GM12801 (cell line): Measurements from ENCODE around the gene RAD51B.

ENCODE experiments used
- TF ChIP-seq, protein P1 (sequence below): IDR thresholded peaks from one replicate; pipeline ENCODE4 v1.5.1; 2011; ENCODE audit warnings: control low read depth; ENCODE audit not compliant: insufficient read length; ENCODE audit errors: extremely low read depth

RAD51B gene

DNA sequence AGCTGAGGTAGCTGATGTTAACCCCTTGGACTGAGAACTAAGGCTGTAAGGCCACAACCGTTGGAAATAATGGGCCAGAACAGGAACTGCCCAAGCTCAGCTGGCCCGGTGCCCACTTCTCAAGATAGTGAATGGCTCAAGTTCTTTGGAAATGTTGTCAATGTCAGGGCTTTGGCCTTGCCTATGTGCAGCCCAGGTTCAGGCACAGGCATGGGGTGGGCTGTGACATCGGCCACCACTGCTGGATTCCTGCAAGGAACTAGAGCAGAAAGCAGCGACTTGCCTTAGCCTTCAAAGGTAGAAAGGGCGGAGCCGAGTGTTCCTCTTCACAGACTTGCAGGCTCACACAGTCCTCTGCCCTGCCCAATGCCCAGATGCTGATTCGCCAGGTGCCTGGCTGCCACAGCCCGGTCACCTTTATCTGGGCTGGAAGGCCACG is 682.1 kb downstream of the RAD51B start:
- TF ChIP-seq, protein P1, sequence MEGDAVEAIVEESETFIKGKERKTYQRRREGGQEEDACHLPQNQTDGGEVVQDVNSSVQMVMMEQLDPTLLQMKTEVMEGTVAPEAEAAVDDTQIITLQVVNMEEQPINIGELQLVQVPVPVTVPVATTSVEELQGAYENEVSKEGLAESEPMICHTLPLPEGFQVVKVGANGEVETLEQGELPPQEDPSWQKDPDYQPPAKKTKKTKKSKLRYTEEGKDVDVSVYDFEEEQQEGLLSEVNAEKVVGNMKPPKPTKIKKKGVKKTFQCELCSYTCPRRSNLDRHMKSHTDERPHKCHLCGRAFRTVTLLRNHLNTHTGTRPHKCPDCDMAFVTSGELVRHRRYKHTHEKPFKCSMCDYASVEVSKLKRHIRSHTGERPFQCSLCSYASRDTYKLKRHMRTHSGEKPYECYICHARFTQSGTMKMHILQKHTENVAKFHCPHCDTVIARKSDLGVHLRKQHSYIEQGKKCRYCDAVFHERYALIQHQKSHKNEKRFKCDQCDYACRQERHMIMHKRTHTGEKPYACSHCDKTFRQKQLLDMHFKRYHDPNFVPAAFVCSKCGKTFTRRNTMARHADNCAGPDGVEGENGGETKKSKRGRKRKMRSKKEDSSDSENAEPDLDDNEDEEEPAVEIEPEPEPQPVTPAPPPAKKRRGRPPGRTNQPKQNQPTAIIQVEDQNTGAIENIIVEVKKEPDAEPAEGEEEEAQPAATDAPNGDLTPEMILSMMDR = no peak

DNA sequence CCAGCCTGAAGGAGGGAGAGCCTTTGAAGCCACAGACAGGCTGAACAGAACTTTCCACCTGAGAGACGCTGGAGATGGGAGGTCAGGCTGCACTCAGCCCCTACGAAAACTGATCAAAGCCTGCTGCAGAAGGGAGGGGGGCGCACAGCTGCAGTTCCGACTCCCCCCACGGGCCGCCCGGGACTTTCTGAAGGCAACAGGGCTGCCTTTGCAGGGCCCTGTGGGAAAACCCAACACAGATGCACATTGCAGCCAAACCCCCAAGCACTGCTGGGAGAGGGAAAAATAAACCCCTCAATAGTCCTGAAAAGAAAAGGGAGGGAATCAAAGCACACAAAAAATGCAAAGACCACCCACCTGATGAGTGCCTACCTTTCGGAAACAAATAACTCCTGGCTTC is 682.7 kb downstream of the RAD51B start:
- TF ChIP-seq, protein P1 = no peak

DNA sequence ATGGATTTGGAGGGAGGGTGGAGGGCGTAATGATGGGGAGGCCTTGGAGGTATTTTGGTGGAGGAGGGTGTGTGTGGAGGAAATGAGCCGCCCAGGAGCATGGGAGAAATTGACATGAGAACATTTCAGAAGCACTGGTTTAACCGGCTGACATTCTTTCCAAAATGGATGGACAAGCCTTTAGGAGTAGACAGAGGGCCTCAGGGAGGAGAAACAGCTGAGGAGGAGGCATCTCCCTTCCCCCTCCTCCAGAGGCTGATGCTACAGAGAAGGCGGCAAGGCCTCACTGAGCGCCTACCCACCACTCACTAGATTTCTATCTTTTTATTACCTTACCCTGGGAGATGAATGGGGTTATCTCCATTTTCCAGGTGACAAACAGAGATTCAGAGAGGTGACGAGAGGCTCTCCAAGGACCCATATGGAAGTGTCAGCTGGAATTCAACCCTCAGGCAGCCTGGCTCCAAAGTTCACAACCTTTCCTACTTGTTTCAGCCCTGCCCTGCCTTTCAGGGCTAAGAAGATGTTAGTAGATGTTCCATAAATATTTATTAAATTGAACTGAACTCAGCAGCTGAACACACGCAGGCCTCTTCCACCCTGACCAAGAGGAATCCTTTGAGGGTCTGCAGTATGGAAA is 683.7 kb downstream of the RAD51B start:
- TF ChIP-seq, protein P1 = no peak

DNA sequence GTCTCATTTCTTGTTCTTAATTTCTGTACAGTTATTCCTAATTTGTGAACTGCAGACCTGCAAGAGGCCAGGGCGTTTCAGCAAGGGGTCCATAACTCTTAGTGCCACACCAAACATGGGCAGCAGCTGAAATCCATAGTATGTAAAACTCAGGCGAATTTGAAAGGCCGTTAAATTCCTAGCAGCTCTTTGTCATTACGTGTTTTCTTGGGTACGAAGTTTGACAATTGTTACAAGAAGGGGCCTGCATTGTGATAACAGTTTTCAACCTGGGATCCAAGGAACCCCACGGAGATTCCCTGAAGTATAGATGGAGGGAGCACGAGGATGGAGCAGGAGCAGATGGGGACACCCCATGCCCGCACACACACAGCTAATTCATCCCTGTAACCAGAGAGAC is 685.3 kb downstream of the RAD51B start:
- TF ChIP-seq, protein P1 = no peak

DNA sequence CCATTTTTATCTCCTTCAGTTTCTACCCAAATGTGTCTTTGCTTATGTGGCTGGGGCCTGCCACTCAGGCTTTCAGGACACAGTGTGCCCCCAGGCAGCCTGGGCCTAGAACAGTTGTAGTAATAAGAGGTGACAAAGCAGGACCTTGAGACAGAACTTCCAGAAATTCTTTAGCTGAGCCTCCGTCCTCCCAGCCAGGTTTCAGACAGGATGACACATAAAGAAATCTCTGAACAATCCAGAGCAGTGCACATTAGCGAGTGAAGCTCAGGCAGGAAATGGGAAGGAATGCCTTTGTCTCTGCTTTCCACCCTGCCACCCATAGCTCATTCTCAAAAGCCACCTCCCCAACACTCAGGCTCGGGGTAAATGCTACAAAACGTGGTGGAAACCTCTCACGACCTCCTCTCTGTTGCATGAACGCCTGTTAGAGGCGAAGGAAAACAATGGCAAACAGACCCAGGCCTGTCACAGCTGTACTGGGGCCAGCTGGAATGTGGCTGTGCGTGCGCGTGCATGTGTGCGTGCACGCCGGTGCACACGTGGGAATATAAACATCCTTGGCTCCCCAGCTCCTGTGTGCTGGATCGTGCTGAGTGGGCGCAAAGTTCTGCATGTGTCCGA is 686.6 kb downstream of the RAD51B start:
- TF ChIP-seq, protein P1 = no peak

DNA sequence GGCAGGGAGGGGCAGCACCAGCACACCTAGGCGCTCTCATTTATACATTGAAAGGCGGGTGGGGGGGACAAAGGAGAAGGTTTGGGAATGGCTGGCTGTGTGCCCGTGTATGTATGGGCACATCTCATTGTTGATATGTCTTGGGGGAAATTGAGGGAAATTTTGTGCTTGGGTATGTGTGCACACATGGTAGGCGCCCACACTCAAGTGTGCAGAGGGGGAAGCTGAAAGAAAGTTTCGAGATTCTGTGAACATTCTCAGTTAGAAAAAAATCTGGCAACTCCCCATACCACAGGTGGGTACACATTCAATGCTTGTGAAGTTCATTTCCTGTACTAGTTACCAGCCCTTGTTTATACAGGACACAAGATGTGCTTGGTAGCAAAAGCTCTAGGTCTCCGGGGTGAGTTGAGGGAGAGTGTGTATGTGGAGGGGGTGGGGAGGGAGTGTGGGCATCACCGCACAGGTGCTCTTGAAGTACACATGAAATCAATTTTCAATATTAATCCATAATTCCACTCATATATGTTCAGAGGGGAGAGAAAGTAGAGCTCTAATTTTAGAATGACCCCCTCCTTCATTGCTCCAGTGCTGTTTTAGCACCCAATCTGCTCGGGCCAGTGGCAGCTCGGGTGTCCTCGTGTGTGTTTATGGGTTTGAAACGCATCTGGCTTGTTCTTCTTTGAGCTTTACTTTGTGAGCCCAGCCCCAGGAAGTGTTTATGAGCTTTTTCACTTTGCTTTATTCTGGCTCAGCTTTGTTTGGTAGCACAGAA is 687.3 kb downstream of the RAD51B start:
- TF ChIP-seq, protein P1 = no peak

DNA sequence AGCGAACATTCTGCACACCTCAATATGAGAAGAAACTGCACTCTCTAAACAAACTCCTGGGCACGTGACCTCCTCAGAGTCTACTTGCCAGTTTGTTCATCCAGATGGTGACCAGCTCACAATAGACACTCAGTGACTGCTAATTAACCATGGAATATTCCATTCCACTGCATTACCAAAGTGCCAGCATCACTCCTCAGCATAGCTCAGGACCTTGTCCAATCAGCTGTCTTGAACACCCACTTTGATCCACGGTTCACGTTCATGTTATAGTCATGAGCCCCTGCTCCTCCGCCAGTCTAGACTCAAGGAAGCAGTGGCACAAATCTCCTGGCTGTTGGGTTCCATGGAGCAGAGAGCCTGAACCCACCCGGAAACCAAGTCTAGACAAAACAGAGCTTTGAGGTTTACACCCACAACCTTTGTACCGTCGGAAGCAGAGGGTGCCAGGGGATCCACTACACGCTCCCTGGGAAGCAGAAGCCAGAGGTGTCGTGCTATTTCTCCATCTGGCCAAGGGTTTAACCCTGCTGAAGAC is 688.0 kb downstream of the RAD51B start:
- TF ChIP-seq, protein P1 = no peak
